ENCODE results near the gene KIF17.

The KIF17 gene

DNA sequence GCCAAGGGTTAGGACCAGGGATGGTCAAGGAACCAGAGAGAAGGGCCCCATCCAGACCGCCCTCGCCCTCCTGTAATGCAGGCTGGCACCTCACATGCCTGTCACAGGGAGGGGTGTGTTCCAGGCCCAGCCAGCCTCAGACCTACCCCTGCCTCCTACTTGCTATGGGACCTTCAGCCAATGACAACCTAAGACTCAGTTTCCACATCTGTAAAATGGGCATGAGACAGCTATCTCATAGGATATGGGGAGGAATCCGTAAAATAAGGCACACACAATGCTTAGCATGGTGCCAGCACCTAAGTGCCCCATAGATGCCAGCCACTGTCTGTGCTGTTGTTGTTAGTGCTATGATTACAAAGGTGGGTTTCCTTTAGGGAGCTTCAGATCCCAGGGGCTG, 7.9 kb downstream of the KIF17 start:
- DNase-seq: no peak

GRCh38 chr1:20708891-20709290, 8.9 kb downstream of the KIF17 start:
- DNase-seq: no peak

DNA sequence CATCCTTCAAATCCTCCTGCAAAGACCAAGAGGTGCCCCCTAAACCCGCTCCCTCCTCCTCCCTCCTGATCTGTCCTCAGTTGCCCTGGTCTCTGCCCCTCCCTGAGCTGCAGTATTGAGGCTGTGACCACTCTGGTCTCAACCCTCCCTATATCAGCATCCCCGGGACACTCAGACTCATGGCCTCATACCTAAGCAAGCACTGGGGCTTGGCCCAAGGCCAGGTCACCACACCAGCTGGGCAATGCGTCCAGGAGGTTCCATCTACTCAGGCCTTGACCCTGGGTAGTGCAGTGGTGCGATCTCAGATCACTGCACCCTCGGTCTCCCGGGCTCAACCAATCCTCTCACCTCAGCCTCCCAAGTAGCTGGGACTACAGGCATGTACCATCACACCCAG, 9.8 kb downstream of the KIF17 start:
- no peak for DNase-seq

GRCh38 chr1:20706841-20707240, 11.0 kb downstream of the KIF17 start:
- DNase-seq: no peak

GRCh38 chr1:20705203-20705755, 12.5 kb downstream of the KIF17 start:
- DNase-seq: no peak

DNA sequence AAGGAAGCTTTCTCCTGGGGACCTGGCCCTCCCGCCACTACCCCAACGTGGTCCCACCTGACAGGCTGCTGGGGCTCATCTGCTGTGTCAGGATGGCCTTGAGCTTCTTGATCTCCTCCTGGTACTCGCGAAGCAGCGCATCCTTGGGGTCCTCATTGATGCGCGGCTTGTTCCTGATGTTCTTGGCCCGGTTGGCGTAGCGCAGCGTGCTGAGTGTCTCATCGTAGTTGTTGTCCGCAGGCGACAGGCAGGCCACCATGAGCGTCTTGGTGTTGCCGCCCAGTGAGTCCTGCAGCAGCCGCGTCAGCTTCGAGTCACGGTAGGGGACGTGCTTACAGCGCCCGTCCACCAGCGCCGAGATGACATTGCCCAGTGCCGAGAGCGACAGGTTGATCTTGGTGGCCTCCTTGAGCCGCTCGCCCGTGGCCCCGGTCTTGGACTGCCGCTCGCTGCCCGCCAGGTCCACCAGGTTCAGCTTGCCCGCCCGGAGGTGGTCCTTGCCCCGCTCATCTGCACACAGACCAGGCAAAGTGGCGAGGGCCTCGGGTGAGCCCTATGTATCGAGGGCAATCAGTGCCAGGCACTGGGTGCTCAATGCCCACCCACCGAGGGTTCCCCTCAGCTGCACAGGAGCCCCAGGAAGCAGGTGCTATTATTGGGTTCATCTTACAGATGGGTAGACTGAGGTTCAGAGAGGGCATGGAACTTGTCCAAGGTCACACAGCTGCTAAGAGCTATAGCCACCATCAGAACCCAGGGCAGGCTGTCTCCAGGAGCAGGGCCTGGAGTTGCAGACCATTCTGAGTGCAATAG, 13.2 kb downstream of the KIF17 start:
- DNase-seq: no peak

DNA sequence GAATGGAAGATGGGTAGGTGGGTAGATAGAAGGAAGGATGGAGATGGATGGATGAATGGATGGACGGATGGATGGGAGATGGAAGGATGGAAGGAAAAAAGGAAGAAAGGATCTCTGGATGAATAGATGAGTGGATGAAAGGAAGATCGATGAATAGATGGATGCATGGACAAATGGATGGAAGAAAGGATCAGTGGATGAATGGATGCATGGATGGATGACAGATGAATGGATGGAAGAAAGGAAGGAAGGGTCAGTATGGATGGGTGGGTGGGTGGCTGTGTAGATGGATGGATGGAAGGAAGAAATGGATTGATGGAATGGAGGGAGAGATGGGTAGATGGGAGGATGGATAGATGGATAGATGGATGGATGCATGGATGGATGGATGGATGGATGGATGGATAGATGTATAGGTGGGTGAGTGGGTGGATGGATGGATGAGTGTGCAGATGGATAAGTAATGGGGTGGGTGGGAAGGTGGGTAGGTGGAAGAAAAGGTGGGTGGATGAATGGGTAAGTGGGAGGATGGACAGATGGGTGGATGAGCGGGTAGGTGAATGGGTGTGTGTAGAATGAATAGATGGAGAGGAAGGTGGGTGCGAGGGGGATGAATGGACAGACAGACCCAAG, 14.6 kb downstream of the KIF17 start:
- DNase-seq: no peak

- DNase-seq: no peak
Observed at GRCh38 chr1:20702416-20702815, 15.4 kb downstream of the KIF17 start.

GRCh38 chr1:20701847-20702246, 16.0 kb downstream of the KIF17 start:
- no peak for DNase-seq

- no peak for DNase-seq
Observed at GRCh38 chr1:20701446-20701845, 16.4 kb downstream of the KIF17 start.

DNA sequence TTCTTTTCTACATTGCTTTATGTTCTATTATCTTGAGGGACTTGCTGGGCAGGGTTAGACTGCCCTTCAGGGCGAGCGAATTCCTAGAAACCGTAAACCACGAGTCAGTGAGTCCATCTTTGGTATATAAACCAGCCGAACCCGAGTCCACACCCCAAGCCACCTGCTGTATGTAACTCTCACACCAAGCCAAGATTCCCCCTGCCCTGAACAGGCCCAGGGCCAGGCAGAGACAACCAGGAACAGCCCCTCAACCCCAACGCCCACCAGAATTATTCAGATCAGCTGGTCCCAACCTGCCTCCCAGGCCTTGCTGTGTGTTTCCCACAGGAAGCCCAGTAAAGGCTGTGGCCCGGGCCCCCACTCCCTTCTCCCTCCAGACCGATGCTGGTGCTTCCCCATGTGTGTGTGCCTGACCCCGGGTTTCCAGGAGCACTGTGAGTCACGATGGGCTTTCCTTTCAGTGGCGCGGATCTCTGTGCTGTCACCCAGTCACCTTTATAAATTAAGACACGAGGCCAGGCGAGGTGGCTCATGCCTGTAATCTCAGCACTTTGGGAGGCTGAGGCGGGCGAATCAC, 17.1 kb downstream of the KIF17 start:
- DNase-seq: no peak

DNA sequence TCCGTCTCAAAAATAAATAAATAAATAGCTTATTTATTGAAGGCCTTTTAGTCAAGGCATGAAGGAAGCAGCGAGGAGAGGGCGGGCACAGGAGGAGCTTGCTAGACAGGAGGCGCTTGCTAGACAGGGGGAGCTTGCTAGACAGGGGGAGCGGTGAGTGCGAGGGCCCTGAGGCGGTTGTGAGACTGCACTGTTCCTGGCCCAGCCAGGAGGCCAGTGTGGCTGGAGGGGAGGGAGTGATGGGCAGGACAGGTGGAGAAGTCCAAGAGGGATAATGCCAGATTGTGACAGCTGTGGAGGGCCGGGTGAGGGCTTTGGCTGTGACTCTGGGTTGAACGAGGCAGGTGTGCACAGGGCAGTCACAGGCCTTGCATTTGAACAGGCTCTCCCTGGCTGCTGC, 18.2 kb downstream of the KIF17 start:
- DNase-seq: no peak

GRCh38 chr1:20698195-20698910, 19.5 kb downstream of the KIF17 start:
- DNase-seq: no peak

DNA sequence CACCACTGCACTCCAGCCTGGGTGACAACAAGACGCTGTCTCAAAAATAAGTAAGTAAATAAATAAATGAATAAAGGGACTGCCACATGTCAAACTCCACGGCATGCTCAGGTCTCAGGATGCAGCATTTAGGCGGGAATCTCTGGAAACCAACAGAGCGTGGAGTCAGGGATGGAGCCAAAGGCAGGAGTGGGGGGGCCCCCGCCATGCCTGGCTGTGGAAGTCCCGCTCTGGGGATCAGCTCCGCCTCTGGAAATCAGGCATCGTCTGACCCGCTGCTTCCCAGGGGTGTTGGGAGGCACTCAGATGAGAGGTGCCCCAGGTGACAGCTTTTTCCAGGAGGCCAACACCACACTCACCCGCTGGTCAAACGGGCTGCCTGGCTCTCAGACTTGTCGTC, 20.2 kb downstream of the KIF17 start:
- DNase-seq: no peak

- DNase-seq: peak; percentile 62 to 74
Observed at GRCh38 chr1:20696397-20697333, 21.1 kb downstream of the KIF17 start.

DNA sequence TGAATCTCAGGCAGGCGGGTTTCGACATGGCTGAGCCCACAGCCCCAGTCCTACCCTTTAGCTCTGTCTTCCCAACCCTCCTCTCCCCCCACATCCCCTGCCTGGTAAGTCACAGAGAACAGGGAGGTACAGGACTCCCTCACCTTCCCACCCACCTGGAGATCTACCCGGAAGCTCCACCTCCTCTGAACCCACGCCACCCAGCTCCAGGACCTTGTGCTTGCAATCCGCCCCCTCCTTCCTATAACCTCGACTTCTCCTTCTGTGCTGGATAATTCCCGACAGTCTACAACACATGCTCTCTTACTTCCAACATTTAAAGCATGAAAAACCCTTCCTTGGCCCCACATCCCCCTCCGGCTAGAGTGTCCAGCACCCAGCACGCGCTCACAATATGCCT, 22.3 kb downstream of the KIF17 start:
- DNase-seq: no peak

- no peak for DNase-seq
Observed at GRCh38 chr1:20693623-20694022, 24.2 kb downstream of the KIF17 start.

DNA sequence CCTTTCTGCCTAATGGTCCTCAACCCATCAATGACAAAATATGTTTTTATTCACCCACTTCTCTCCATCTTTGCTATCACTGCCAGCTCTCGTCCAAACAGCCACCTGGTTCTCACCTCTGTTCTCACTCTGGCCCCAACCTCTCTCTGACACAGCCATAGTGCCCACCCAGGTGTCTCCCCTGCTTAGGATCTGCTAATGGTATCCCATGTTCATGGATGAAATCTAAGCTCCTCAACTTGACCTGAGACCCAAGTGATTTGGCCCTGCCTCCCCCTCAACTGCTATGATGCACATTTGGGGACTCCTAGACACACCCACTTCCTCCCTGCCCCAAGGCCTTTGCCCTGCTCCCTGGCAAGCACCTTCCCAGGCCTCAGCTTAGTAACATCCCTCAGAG, 25.9 kb downstream of the KIF17 start:
- no peak for DNase-seq

DNA sequence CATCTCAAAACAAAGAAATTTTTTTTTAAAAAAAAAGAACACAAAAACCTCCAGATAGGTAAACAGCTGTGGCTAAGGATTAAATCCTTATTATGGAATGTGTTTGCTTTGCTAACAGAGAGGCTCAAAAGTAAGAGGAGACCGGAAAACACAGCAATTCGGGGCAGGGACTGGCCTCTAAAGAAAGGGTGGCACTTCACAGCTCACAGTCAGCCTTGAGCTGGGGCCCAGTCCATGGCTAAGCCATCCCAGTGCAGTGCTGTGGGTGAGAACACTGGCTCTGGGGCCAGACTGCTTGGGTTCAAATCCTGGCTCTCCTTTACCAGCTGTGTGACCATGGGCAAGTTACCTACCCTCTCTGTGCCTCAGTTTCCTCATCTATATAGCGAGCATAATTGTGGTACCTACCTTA, 28.2 kb downstream of the KIF17 start:
- no peak for DNase-seq

DNA sequence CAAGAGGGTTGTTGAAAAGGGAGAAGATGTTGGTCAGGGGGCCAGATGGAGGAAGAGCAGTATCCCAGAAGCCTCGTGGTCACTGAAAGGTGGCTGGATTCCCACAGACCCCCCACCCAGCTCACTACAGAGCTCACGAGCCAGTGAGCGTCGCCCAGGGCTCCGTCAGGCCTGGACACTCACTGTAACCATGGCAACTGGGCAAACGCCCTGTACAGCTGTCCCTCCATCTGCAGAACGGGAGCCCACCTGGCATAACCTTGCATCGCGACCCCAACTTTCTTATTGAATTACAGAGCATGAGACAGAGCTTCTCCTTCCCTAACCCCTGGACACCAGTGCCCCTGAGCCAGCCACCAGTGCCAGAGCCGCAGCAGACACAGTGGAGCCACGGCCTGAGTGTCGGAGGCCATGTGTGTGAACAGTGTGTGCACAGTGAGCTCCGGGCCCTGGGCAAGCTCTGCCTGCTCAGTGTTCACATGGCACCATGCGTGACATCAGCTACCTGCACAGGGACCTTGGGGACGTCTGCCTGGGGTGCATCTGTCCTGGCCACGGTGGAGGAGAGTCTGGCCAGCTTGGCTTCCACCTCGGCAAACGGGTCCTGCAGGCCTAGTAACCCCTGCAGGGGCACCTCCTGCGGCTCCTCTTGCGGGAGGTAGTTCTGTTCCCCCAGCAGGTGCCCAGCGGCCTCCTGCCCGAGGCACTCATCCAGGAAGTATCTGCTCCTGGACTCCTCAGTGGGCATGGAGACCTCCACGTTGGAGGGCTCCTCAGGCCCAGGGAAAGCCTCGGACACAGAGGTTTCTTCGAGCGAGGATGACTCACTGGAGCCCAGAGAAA, 30.7 kb downstream of the KIF17 start:
- no peak for DNase-seq

DNA sequence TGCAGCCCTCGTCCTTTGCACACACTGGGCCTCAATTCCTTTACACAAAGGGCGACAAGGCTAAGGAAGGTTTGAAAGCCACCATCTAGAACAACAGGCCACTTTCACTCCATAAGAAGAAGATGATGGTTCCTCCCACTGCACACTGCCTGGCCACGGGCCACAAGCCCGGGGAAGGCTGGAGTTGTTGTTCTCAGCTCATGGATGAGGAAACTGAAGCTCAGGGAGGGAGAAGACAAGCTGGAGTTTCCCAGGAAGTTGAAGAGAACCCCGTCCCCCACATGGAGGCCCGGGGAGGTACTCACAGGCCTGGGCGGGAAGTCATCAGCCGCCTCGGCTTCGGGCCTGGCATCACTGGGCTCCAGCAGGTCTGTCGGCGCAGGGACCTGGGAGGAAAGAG, 32.1 kb downstream of the KIF17 start:
- DNase-seq: no peak

Measured in AML-193 (cell line).